Neural crest cell (in vitro differentiated cells): ENCODE measurements around the gene COL4A3. TPM values are rescaled to one million over a fixed set of nuclear protein-coding genes. Genes with fewer than 3 reads are reported as not detected.

ENCODE experiments used
- DNase-seq: peaks from one replicate; pipeline ENCODE4 v3.0.0; 2021; ENCODE audit warnings: low read depth, mixed read lengths, low spot score
- H3K27ac Mint-ChIP-seq: one replicate; pipeline ENCODE4 v1.8.0; 2021; ENCODE audit warnings: mild to moderate bottlenecking, mixed read lengths; ENCODE audit not compliant: unreplicated experiment
- H3K27me3 Mint-ChIP-seq: 2 replicates; pipeline ENCODE4 v1.8.0; 2021; ENCODE audit warnings: low read depth, mild to moderate bottlenecking, mixed read lengths
- H3K36me3 Mint-ChIP-seq: 2 replicates; pipeline ENCODE4 v1.8.0; 2021; ENCODE audit warnings: low read depth, mild to moderate bottlenecking, mixed read lengths
- H3K4me1 Mint-ChIP-seq: 2 replicates; pipeline ENCODE4 v1.8.0; 2021; ENCODE audit warnings: mixed read lengths
- H3K4me3 Mint-ChIP-seq: one replicate; pipeline ENCODE4 v1.8.0; 2021; ENCODE audit warnings: mild to moderate bottlenecking, mixed read lengths
- H3K9me3 Mint-ChIP-seq: 2 replicates; pipeline ENCODE4 v1.8.0; 2021; ENCODE audit warnings: mixed read lengths
- CTCF ChIP-seq: fragments of 200-600 bp; sonication (generic); conservative IDR thresholded peaks from 2 replicates; pipeline ENCODE4 v1.5.0; 2021; ENCODE audit warnings: antibody characterized with exemption, mild to moderate bottlenecking
- total RNA-seq: library from RNA; stranded (reverse); gene quantifications from 2 replicates; pipeline ENCODE4 v1.2.1, GENCODE V29; 2021

The COL4A3 gene
- total RNA-seq, 1 donor from 2014 or later: not detected

- no peaks in the 10 kb centered on the region for H3K27me3 Mint-ChIP-seq
- no peak overlapping the region for H3K4me3 Mint-ChIP-seq
- H3K36me3 Mint-ChIP-seq: peaks cover 12% of the 10 kb centered on the region
- no peak for DNase-seq
- no peaks in the 10 kb centered on the region for H3K9me3 Mint-ChIP-seq
- H3K27ac Mint-ChIP-seq: no peak overlapping the region
- H3K4me1 Mint-ChIP-seq: no peaks in the 10 kb centered on the region
- no peak for TF ChIP-seq CTCF
These were observed 195.9 kb downstream of the COL4A3 start for GRCh38 chr2:227360351-227360750.

- Mint-ChIP-seq H3K4me3 (no peak overlapping the region), H3K27ac (no peak overlapping the region), H3K4me1 (no peaks in the 10 kb centered on the region), H3K27me3 (no peaks in the 10 kb centered on the region), H3K9me3 (no peaks in the 10 kb centered on the region), H3K36me3 (peaks cover 9% of the 10 kb centered on the region)
- peak; percentile 29 for TF ChIP-seq CTCF
- DNase-seq: no peak
These were observed 199.3 kb downstream of the COL4A3 start for GRCh38 chr2:227363756-227364155.

Other genes with a start within 250 kb of the COL4A3 start
- 0.16 and 0.19 TPM in 2 replicates for gene COL4A4, start 419 bp upstream of the COL4A3 start, total RNA-seq
- 84.1 and 94.2 TPM in 2 replicates for gene MFF, start 160.6 kb downstream of the COL4A3 start, total RNA-seq
- not detected in 2 replicates for gene TM4SF20, start 214.7 kb downstream of the COL4A3 start, total RNA-seq
- not detected in 2 replicates for gene SCYGR1, start 223.3 kb downstream of the COL4A3 start, total RNA-seq